HepG2 (cell line): ENCODE results near the gene NDRG2. TPM values are rescaled to one million over a fixed set of nuclear protein-coding genes. Genes with fewer than 3 reads are reported as not detected.

ENCODE experiments used
- EED ChIP-seq: sonication (generic); formaldehyde crosslinking; IDR thresholded peaks from 2 replicates; pipeline ENCODE4 v1.5.0; 2020; ENCODE audit warnings: mild to moderate bottlenecking, missing genetic modification reagents
- FOSL1 ChIP-seq: sonication (generic); formaldehyde crosslinking; IDR thresholded peaks from 2 replicates; pipeline ENCODE4 v1.9.0; 2021; ENCODE audit warnings: missing genetic modification reagents, borderline replicate concordance
- HIC2 ChIP-seq: sonication (generic); formaldehyde crosslinking; IDR thresholded peaks from 2 replicates; pipeline ENCODE4 v1.9.0; 2022; ENCODE audit warnings: low read depth, missing genetic modification reagents
- HOXA5 ChIP-seq: sonication (generic); formaldehyde crosslinking; IDR thresholded peaks from 2 replicates; pipeline ENCODE4 v1.4.0; 2020; ENCODE audit warnings: missing genetic modification reagents
- IKZF4 ChIP-seq: sonication (generic); formaldehyde crosslinking; IDR thresholded peaks from 2 replicates; pipeline ENCODE4 v1.5.1; 2020; ENCODE audit warnings: borderline replicate concordance, mild to moderate bottlenecking, low read depth, missing genetic modification reagents; ENCODE audit errors: not compliant biosample characterization
- MBD4 ChIP-seq: IDR thresholded peaks from 2 replicates; pipeline ENCODE4 v1.6.1; 2012; ENCODE audit warnings: low read length, inconsistent platforms, borderline replicate concordance
- MTA3 ChIP-seq: sonication (generic); formaldehyde crosslinking; IDR thresholded peaks from 2 replicates; pipeline ENCODE4 v1.4.0; 2020; ENCODE audit warnings: missing genetic modification reagents
- NFIB ChIP-seq: sonication (generic); formaldehyde crosslinking; IDR thresholded peaks from 2 replicates; pipeline ENCODE4 v1.9.0; 2021; ENCODE audit warnings: missing genetic modification reagents, mild to moderate bottlenecking, borderline replicate concordance
- SALL2 ChIP-seq: sonication (generic); formaldehyde crosslinking; IDR thresholded peaks from 2 replicates; pipeline ENCODE4 v1.8.1; 2023; ENCODE audit warnings: mild to moderate bottlenecking, missing genetic modification reagents, inconsistent platforms
- SOX6 ChIP-seq, 2 experiments: fragments of 450-650 bp in 1 of 2; sonication (generic) in 1 of 2; formaldehyde crosslinking in 1 of 2; IDR thresholded peaks; 2 replicates each; pipeline versions ENCODE4 v1.4.0 to v1.6.1; 2017 to 2020; ENCODE audit warnings: antibody characterized with exemption in 1 of 2, mild to moderate bottlenecking in 1 of 2, missing genetic modification reagents in 1 of 2
- SP1 ChIP-seq, 2 experiments: fragments of 450-650 bp in 1 of 2; sonication (generic) in 1 of 2; formaldehyde crosslinking in 1 of 2; IDR thresholded peaks; 2 replicates each; pipeline versions ENCODE4 v1.4.0 to v1.6.1; 2016 to 2020; ENCODE audit warnings: missing genetic modification reagents in 1 of 2
- STAT6 ChIP-seq: sonication (generic); formaldehyde crosslinking; IDR thresholded peaks from 2 replicates; pipeline ENCODE4 v1.4.0; 2020; ENCODE audit warnings: missing genetic modification reagents, mild to moderate bottlenecking, borderline replicate concordance
- TGIF2 ChIP-seq: IDR thresholded peaks from 2 replicates; pipeline ENCODE4 v1.6.1; 2016; ENCODE audit warnings: control low read depth, missing compliant biosample characterization
- ZNF235 ChIP-seq: sonication (generic); formaldehyde crosslinking; IDR thresholded peaks from 2 replicates; pipeline ENCODE4 v1.8.1; 2023; ENCODE audit warnings: mild to moderate bottlenecking, missing genetic modification reagents, borderline replicate concordance
- ZNF329 ChIP-seq: sonication (generic); formaldehyde crosslinking; IDR thresholded peaks from 2 replicates; pipeline ENCODE4 v1.9.0; 2021; ENCODE audit warnings: low read depth, mild to moderate bottlenecking, missing genetic modification reagents
- ZNF335 ChIP-seq: sonication (generic); formaldehyde crosslinking; IDR thresholded peaks from 2 replicates; pipeline ENCODE4 v1.4.0; 2020; ENCODE audit warnings: missing genetic modification reagents
- ZNF510 ChIP-seq: sonication (generic); formaldehyde crosslinking; IDR thresholded peaks from 2 replicates; pipeline ENCODE4 v1.4.0; 2020; ENCODE audit warnings: low read depth, mild to moderate bottlenecking, missing genetic modification reagents
- ZNF547 ChIP-seq: sonication (generic); formaldehyde crosslinking; IDR thresholded peaks from 2 replicates; pipeline ENCODE4 v1.5.1; 2020; ENCODE audit warnings: mild to moderate bottlenecking, missing genetic modification reagents
- ZNF576 ChIP-seq: sonication (generic); formaldehyde crosslinking; IDR thresholded peaks from 2 replicates; pipeline ENCODE4 v1.4.0; 2020; ENCODE audit warnings: mild to moderate bottlenecking, missing genetic modification reagents
- ZNF772 ChIP-seq: sonication (generic); formaldehyde crosslinking; IDR thresholded peaks from 2 replicates; pipeline ENCODE4 v1.5.0; 2020; ENCODE audit warnings: mild to moderate bottlenecking, missing genetic modification reagents
- polyA plus RNA-seq, 8 experiments: library from polyadenylated mRNA; depleted of rRNA in 3 of 8; stranded (reverse) in 7 of 8; unstranded in 1 of 8; fragments of >200 nt; fragmentation: Illumina TruSeq in 4 of 8; extraction: Trizol in 4 of 8; gene quantifications; 2 replicates each; pipeline versions ENCODE4 v1.2.1 to v1.2.3, GENCODE V29; 2011 to 2016; ENCODE audit warnings: low read depth in 4 of 8, missing spikeins in 1 of 8, mixed read lengths in 1 of 8; ENCODE audit not compliant: insufficient read depth in 1 of 8
- total RNA-seq, 5 experiments: library from RNA; depleted of rRNA; stranded (reverse); fragments of >200 nt; fragmentation: Illumina TruSeq; extraction: Trizol; gene quantifications; 2 replicates each; pipeline ENCODE4 v1.2.3, GENCODE V29; 2016; ENCODE audit warnings: low read depth in 1 of 5

NDRG2 gene
- total and polyA plus RNA-seq, 2 of the 13 experiments (the other 11 are each of a cell fraction or from before 2014, with no cell fraction given), result 27.2 to 189 TPM

- TF ChIP-seq SP1 (IDR thresholded peaks at IDR 0.05) (no peak), SP1 (CRISPR knock-in tag; IDR thresholded peaks at IDR 0.05) (peak; percentile 48; the same call in 1 of the 2 replicates), SOX6 (IDR thresholded peaks at IDR 0.05) (no peak), SOX6 (CRISPR knock-in tag; IDR thresholded peaks at IDR 0.05) (peak; percentile 94), ZNF335 (peak; percentile 90), ZNF235 (no peak), HIC2 (CRISPR knock-in tag) (peak; percentile 95), ZNF510 (CRISPR knock-in tag) (peak; percentile 63; the same call in 1 of the 2 replicates), SALL2 (0 out of 2 replicates have a peak, but pooled peaks have one; percentile 30), EED (no peak), STAT6 (CRISPR knock-in tag) (peak; percentile 89; the same call in 1 of the 2 replicates), MBD4 (no peak), MTA3 (no peak), NFIB (CRISPR knock-in tag) (no peak), ZNF772 (CRISPR knock-in tag) (peak; percentile 62), ZNF329 (CRISPR knock-in tag) (no peak), TGIF2 (CRISPR knock-in tag) (no peak), IKZF4 (CRISPR knock-in tag) (no peak), HOXA5 (peak; percentile 82), FOSL1 (CRISPR knock-in tag) (no peak), ZNF576 (CRISPR knock-in tag) (no peak), ZNF547 (peak; percentile 23; the same call in 1 of the 2 replicates)
Measured at GRCh38 chr14:21054123-21054767, 29.4 kb upstream of the NDRG2 start (continued).
